GM12801 (cell line): ENCODE data around the gene OSBP.

Experiments used
- CTCF ChIP-seq: IDR thresholded peaks from one replicate; pipeline ENCODE4 v1.5.1; 2011; ENCODE audit warnings: control low read depth; ENCODE audit not compliant: insufficient read length; ENCODE audit errors: extremely low read depth

The OSBP gene

GRCh38 chr11:59558270-59558643 is 57.3 kb downstream of the OSBP start:
- TF ChIP-seq CTCF: no peak

GRCh38 chr11:59556917-59557348 is 58.6 kb downstream of the OSBP start:
- no peak for TF ChIP-seq CTCF

- TF ChIP-seq CTCF: no peak
These were observed 59.3 kb downstream of the OSBP start for GRCh38 chr11:59556115-59556916.

GRCh38 chr11:59555601-59556114 is 59.9 kb downstream of the OSBP start:
- no peak for TF ChIP-seq CTCF

- TF ChIP-seq CTCF: no peak
These were observed 62.3 kb downstream of the OSBP start for GRCh38 chr11:59553323-59553722.

GRCh38 chr11:59552844-59553243 is 62.7 kb downstream of the OSBP start:
- no peak for TF ChIP-seq CTCF

- no peak for TF ChIP-seq CTCF
These were observed 63.7 kb downstream of the OSBP start for GRCh38 chr11:59551659-59552521.
